NB4 (cell line): ENCODE measurements around the gene TMEM9.

Experiments used
- DNase-seq: peaks from one replicate; pipeline ENCODE4 v3.0.0; 2010; ENCODE audit warnings: low read depth
- H3K4me3 ChIP-seq: one replicate; pipeline ENCODE4 v1.5.1; 2011; ENCODE audit warnings: mild to moderate bottlenecking, low read depth, low read length, moderate library complexity
- MYC ChIP-seq: IDR thresholded peaks from 2 replicates; pipeline ENCODE4 v1.6.1; 2011; ENCODE audit warnings: low read depth, low read length
- POLR2A ChIP-seq: IDR thresholded peaks from 2 replicates; pipeline ENCODE4 v1.6.1; 2011; ENCODE audit warnings: mild to moderate bottlenecking; ENCODE audit not compliant: insufficient read length; ENCODE audit errors: extremely low read depth
- TF ChIP-seq, protein P1 (sequence below): IDR thresholded peaks from 2 replicates; pipeline ENCODE4 v1.6.1; 2011; ENCODE audit warnings: low read depth, low read length
- TF ChIP-seq, protein P2 (sequence below): IDR thresholded peaks from one replicate; pipeline ENCODE4 v1.5.1; 2012; ENCODE audit warnings: low read depth, low read length

TMEM9 gene

DNA sequence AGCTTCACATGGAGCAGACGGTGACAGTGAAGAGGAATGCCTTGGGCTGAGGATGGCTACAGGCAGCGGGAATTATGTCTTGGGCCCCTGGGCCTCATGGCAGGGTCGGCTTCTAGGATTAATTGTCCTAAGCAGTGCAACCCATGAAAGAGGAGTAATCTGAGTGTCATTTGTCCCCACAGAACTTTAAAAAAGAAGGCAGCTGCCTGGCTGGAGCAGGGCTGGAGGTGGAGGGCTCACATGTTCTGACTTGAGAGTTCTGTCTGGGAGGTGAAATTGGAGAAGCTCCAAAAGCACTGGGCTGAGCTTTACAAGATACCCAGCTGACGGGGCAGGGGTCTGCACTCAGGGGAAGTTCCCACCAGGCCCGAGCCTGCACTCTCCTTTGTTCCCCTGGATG, 64.7 kb downstream of the TMEM9 start:
- TF ChIP-seq POLR2A (no peak), MYC (no peak)
- TF ChIP-seq, protein P1, sequence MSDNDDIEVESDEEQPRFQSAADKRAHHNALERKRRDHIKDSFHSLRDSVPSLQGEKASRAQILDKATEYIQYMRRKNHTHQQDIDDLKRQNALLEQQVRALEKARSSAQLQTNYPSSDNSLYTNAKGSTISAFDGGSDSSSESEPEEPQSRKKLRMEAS: no peak
- TF ChIP-seq, protein P2, sequence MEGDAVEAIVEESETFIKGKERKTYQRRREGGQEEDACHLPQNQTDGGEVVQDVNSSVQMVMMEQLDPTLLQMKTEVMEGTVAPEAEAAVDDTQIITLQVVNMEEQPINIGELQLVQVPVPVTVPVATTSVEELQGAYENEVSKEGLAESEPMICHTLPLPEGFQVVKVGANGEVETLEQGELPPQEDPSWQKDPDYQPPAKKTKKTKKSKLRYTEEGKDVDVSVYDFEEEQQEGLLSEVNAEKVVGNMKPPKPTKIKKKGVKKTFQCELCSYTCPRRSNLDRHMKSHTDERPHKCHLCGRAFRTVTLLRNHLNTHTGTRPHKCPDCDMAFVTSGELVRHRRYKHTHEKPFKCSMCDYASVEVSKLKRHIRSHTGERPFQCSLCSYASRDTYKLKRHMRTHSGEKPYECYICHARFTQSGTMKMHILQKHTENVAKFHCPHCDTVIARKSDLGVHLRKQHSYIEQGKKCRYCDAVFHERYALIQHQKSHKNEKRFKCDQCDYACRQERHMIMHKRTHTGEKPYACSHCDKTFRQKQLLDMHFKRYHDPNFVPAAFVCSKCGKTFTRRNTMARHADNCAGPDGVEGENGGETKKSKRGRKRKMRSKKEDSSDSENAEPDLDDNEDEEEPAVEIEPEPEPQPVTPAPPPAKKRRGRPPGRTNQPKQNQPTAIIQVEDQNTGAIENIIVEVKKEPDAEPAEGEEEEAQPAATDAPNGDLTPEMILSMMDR: no peak
- DNase-seq: no peak
- no peak overlapping the region for H3K4me3 ChIP-seq

DNA sequence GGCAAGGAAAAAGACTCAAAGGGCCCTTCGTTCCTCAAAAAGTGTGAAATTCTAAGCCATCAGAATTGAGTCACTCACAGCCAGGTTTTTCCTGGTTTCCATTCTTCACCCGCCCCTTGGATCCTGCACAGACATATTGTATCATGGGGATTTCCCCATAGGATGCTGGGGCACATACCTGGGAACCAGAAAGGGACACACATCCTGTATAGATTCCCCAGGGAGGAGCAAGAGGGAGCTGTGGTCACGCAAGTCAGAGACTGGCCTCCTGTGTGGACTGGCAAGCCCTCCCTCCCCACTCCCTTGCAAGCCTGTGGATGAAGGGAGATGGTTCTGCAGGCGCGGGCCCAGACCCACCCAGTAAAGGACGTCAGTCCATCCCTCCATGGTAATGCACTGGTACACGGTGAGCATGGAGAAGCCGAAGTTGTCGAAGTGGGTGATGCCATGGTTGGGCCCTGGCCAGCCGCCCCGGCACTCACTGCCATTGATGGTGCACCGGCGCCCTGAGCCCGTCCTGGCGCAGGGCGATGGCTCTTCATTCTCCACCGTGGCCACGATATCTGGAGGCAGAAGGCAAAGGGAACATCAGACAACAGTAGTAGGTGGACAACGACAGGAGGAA, 65.3 kb downstream of the TMEM9 start:
- H3K4me3 ChIP-seq: no peak overlapping the region
- TF ChIP-seq, protein P2: no peak
- TF ChIP-seq, protein P1: no peak
- no peak for TF ChIP-seq POLR2A
- TF ChIP-seq MYC: no peak
- no peak for DNase-seq

DNA sequence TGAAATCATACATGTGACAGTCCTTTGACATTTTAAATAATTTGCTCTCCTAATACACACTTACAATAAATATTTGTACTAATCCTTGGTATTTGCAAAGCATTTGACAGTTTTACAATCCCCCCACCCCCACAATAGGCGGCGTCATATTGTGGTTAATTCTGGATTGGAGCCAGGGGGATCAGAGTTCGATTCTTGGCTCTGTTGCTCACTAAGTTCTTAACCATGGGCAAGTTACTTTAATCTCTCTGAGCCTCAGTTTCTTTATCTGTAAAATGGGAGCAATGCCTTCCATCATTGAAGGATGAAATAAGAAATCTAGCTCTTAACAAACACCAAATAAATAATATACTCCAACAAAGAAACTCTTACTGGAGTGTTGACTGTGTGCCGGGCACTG, 65.9 kb downstream of the TMEM9 start:
- DNase-seq: no peak
- H3K4me3 ChIP-seq: no peak overlapping the region
- TF ChIP-seq, protein P2: no peak
- TF ChIP-seq MYC (no peak), POLR2A (no peak)
- TF ChIP-seq, protein P1: no peak

DNA sequence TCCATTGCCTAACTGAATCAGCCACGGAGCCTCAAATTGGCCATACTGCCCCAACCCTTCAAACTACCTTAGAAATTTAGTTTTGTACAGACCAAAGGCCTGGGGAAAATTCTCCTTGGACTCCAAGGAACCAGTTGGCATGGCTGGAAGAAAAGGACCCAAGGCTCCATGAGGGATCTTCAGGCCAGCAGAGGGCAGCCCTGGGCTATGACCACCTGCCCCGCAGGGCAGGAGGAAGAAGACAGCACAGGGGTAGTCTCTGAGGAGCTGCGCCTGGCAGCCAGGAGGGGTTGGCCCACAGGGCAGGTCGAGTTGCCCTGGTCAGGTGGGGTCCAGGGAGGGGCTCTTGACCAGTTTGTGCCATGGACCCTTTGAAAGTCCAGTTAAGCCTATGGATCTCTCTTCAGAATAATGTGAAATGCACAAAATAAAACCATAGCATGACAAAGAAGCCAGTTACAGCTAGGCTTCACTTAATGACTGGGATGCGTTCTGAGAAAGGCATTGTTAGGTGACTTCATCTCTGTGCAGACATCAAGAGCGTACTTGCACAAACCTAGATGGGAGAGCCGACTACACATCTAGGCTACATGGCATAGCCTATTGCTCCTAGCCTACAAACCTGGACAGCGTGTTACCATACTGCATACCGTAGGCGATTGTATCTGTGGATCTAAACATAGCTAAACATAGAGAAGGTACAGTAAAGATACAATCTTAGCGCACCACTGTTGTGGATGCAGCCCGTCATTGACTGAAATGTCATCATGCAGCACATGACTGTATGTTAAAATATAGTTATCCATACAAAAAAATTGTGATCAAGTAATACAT, 68.2 kb downstream of the TMEM9 start:
- TF ChIP-seq, protein P1: peak; percentile 37; the same call in 1 of the 2 replicates
- TF ChIP-seq, protein P2: peak; percentile 70
- TF ChIP-seq MYC (peak; percentile 54; the same call in 1 of the 2 replicates), POLR2A (no peak)
- H3K4me3 ChIP-seq: no peak overlapping the region
- DNase-seq: peak; percentile 50
